ENCODE data around the gene NRSN1.

DNA sequence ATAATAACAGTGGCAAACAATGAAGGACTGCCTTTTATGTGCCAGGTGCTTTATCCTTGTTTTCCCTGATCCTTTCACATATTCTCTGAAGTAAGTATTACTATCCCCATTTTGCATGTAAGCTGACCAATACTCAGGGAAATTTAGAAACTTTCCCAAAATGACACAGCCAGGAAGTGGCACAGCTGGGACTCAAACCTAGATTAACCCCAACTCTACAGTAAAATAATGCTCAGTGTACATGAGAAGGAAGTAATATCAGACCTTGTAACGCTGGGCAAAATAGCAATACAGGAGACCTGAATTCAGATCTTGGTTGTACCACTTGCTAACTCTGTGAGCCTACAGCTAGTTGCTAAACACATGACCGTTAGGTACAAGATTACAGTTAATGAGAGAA, 26.8 kb upstream of the NRSN1 start:
- TF ChIP-seq, protein P1, sequence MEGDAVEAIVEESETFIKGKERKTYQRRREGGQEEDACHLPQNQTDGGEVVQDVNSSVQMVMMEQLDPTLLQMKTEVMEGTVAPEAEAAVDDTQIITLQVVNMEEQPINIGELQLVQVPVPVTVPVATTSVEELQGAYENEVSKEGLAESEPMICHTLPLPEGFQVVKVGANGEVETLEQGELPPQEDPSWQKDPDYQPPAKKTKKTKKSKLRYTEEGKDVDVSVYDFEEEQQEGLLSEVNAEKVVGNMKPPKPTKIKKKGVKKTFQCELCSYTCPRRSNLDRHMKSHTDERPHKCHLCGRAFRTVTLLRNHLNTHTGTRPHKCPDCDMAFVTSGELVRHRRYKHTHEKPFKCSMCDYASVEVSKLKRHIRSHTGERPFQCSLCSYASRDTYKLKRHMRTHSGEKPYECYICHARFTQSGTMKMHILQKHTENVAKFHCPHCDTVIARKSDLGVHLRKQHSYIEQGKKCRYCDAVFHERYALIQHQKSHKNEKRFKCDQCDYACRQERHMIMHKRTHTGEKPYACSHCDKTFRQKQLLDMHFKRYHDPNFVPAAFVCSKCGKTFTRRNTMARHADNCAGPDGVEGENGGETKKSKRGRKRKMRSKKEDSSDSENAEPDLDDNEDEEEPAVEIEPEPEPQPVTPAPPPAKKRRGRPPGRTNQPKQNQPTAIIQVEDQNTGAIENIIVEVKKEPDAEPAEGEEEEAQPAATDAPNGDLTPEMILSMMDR (IDR thresholded peaks at IDR 0.05) = no peak
- TF ChIP-seq EP300 (IDR thresholded peaks at IDR 0.05) (no peak), POLR2AphosphoS5 (IDR thresholded peaks at IDR 0.05) (no peak), POLR2A (IDR thresholded peaks at IDR 0.05) (no peak)

Data from stomach (tissue), 4 donors.